Breast epithelium (tissue), 3 donors: ENCODE data around the gene SHMT1.

Source experiments
- POLR2A ChIP-seq: fragments of 450-650 bp; IDR thresholded peaks from one replicate; pipeline ENCODE4 v1.6.1; 2016; ENCODE audit warnings: antibody characterized with exemption, mild to moderate bottlenecking, moderate library complexity
- POLR2AphosphoS5 ChIP-seq, 3 donors: sonication (generic); formaldehyde crosslinking; IDR thresholded peaks; one replicate each; pipeline ENCODE4 v1.6.1; 2017; ENCODE audit warnings: antibody characterized with exemption in 3 of 3
- TF ChIP-seq, protein P1 (sequence below), 3 donors: fragments of 450-650 bp; IDR thresholded peaks; one replicate each; pipeline ENCODE4 v1.5.1; 2016 to 2017; ENCODE audit warnings: antibody characterized with exemption in 3 of 3, mild to moderate bottlenecking in 3 of 3, moderate library complexity in 3 of 3

DNA sequence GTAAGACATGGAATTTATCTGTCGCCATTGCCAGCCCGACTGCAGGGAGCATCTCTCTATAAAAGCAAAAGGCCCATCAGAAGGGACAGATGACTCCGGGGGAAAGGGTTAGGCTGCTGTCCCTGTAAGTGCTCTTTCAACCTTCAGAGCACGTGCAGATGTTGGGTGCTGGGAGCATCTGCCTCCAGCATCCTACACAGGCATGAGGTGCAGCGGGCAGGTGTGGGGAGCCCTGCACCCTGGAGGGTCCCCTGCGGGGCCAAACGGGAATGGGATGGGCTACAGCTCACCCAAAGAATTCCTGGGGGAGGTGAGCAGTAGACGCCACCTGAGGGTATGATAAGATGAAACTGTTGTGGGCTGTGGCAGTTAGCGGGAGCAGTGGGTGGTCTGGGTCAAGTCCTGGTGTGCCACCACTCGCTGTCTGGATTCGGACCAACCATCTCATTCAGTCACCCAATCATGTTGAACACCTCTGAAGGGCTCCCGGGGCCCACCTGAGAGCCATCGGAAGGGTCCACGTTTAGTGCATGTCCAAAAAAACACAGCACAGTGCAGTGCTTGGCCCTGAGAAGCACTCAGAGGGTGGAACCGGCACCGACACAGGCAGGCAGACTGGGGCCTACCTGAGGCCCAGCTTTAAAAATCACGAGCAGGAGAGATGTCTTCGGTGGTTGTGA is 44.4 kb downstream of the SHMT1 start:
- TF ChIP-seq, protein P1, sequence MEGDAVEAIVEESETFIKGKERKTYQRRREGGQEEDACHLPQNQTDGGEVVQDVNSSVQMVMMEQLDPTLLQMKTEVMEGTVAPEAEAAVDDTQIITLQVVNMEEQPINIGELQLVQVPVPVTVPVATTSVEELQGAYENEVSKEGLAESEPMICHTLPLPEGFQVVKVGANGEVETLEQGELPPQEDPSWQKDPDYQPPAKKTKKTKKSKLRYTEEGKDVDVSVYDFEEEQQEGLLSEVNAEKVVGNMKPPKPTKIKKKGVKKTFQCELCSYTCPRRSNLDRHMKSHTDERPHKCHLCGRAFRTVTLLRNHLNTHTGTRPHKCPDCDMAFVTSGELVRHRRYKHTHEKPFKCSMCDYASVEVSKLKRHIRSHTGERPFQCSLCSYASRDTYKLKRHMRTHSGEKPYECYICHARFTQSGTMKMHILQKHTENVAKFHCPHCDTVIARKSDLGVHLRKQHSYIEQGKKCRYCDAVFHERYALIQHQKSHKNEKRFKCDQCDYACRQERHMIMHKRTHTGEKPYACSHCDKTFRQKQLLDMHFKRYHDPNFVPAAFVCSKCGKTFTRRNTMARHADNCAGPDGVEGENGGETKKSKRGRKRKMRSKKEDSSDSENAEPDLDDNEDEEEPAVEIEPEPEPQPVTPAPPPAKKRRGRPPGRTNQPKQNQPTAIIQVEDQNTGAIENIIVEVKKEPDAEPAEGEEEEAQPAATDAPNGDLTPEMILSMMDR (IDR thresholded peaks at IDR 0.05), result no peak
- TF ChIP-seq POLR2AphosphoS5 (IDR thresholded peaks at IDR 0.05), result no peak
- no peak for TF ChIP-seq POLR2A
